HG02678 (cell line): ENCODE data around the gene TRIM39.

Source experiments
- ATAC-seq: cut with Tn5 transposase; IDR thresholded peaks from one replicate; pipeline ENCODE4 v1.9.1; 2021; ENCODE audit warnings: mild to moderate bottlenecking, moderate library complexity; ENCODE audit not compliant: unreplicated experiment

TRIM39 gene

DNA sequence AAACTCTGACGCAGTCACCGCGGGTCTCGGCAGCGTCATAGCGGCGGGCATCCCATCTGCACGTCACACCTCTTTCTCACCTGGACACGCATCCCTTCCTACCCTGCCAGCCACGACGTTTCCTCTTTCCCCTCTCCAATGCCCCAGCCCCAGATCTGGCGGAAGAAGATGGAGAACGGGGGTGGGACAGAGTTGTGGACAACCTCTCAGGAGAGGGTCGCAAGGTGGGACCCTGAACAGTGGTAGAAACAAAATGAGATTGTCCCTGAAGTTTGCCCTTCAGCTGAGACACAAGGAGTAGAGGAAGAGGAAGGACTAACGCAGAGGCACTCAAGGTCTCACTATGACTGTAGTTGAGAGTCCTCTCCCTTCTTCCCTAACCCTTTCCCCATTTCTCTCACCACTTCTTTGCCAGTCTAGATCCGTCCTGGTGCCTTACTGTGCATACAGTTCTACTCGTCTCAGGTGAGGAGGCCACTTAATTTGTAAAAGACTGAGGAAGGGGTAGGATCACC, 562 bp downstream of the TRIM39 start:
- ATAC-seq = no peak

DNA sequence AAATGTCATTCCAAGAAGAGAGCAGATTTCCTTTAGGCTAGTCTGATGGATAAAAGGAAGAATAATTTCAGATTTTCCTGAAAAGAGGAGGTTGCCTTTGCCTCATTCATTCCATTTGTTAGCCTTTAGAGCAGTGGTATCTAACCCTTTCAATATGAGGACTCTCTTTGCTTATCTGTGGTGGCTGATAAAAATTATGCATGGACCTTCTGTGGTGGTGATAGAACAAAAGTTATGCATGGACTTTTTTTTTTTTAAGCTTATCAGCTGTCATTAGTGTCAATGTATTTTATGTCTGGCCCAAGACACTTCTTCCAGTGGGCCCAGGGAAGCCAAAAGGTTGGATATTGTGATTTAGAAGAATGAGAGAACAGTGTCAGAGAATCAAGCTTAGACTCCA, 1.7 kb downstream of the TRIM39 start:
- ATAC-seq = no peak

DNA sequence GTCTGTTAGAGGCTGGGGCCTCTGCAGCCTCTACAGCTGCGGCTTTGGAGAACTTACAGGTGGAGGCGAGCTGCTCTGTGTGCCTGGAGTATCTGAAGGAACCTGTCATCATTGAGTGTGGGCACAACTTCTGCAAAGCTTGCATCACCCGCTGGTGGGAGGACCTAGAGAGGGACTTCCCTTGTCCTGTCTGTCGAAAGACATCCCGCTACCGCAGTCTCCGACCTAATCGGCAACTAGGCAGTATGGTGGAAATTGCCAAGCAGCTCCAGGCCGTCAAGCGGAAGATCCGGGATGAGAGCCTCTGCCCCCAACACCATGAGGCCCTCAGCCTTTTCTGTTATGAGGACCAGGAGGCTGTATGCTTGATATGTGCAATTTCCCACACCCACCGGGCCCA, 2.6 kb downstream of the TRIM39 start:
- no peak for ATAC-seq

DNA sequence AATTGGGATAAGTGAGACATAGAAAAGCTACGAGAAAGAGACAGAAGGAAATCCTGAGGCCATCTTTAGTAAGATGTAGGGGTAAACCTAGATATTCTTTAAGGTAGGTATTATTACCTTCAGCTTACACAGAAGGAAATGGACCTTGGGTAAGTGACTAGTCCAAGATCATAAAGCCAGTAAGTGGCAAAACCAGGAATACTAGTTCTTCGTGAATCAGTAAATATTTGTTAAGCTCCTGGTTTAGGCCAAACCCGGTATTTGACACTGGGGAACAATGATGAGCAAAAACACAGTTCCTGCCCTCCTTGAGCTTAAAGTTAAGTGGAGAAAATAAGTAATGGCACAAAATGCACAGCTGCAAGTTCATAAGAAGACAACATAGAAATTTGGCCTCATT, 5.3 kb downstream of the TRIM39 start:
- no peak for ATAC-seq

DNA sequence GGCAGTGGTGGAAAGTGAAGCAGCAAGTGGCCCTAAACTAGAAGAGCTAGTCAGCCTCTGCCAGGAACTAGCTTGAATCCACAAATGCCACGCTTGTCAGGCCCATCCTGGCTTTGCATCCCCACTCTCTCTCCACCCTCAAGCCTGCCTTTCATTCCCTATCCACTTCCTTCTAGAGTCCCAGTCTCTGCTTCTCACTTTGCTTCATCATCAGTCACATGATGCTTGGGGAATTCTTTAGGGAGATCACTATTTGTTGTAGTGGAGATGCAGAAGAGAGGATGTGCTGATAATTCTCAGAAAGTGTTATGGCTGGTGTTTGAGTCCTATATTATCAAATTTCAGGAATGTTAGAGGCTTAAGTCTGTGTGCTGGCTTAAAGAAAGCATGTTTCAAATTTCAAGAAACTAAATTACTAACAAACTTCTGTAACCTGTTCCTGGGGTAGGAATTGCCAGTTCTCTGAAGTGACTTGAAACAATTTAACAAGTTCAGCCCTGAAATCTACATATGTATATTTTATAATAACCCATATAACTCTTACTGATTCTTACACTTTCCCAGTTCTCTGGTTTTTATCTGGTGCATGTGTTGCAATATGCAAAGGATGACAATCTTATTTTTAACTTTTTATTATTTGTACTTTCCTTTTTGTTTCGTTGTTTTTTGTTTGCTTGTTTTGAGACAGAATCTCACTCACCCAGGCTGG, 7.5 kb downstream of the TRIM39 start:
- ATAC-seq = no peak

DNA sequence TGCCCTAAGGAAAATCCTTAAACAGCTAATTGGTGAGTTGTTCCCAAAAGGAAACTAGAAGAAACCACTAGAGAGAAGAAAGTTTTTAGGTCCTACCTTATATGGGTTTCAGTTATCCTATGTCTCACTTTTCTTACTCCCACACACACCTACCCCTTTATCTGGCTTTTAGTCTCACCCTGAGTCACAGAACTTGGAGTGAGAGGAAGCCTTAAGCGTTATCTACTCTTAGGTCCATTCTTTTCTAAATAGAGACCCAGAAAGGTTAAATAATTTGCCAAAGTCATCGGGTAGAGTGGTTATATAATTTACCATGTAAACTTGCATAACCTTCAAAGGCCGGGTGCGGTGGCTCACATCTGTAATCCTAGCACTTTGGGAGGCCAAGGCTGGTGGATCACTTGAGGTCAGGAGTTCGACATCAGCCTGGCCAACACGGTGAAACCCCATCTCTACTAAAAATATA, 13.9 kb downstream of the TRIM39 start:
- no peak for ATAC-seq

DNA sequence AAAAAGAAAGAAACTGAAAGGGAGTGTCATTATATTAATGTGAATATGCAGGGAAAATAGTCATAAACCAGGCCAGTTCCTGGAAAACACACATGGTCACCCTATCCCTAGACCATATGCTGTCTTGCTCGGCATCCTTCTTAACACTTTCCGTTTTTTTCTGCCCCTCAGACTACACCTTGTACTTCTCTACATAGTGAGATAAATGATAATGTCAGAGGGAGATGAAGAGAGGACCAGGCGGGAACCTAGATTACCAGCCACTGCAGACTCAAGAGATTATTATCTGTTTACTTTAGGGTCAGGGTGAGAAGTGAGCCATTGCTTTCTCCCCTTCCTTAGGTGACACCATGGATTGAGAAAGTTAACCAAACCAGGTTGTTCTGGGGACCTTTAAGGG, 14.5 kb downstream of the TRIM39 start:
- ATAC-seq = no peak

DNA sequence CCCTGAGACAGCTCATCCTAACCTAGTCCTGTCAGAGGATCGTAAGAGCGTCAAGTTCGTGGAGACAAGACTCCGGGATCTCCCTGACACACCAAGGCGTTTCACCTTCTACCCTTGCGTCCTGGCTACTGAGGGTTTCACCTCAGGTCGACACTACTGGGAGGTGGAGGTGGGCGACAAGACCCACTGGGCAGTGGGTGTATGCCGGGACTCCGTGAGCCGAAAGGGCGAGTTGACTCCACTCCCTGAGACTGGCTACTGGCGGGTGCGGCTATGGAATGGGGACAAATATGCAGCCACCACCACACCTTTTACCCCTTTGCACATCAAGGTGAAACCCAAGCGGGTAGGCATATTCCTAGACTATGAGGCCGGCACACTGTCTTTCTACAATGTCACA, 15.0 kb downstream of the TRIM39 start:
- ATAC-seq = no peak

DNA sequence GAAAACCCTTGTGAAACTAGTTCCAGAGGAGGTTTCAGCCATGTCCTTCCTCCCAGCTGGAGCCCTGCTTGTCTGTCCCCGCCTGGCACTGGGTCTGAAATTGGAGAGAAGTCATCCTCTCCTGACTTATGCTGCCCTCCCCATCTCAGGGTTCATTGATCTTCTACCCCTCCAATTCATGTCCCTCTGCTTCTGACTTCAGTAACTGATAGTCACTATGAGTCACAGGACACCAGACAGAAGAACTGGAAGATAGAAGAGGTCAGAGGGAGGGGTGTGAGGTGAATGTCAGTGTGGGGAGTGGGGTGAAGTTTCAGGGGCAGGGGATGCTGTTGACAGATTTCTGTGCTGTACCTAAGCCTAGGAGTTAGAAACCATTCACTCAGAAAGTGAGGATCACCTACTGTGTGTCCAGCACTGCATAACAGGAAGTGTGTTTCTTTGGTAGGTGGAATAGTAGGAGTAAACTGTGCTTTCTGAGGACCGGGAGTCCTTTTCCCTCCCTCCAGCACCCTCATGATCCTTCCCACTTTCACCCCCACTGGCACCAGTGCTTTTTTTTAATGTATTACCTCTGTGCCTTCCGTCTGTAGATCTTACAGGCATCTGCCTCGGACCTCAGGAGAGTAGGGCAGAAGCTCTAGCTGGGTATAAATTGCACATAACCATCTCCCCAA, 17.6 kb downstream of the TRIM39 start:
- ATAC-seq = no peak

DNA sequence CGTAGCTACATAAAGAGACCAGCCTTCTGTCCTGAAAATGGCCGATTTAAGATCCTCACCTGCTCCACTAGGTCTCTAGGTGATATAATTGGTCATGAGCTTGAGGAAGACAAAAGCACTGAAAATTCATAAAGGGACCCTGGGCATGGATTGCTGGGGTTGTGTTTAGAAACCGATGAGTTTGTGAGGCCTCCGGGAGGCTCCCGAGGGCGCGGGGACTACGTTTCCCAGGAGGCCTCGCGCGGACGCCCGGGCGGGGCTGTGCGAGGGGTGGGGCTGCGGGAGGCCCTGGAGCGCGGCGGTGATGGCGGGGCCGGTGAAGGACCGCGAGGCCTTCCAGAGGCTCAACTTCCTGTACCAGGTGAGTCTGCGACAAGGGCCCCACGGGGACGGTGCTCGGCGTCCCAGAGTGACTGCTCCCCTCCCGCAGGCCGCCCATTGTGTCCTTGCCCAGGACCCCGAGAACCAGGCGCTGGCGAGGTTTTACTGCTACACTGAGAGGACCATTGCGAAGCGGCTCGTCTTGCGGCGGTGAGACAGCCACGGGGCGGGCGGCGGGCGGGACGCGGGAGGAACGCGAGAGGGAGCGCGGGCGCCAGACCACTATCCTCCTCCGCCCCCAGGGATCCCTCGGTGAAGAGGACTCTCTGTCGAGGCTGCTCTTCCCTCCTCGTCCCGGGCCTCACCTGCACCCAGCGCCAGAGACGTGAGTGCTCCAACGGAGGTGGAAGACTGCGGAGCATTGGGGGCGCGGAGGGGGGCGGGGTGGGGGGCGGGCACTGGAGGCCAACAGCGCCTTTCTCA, 18.3 kb downstream of the TRIM39 start, which contains the start of gene RPP21:
RPP21 (plus strand) TSS at position 289 of the 804 bp plus-strand sequence; CDS start at position 305, 16 bp downstream.
- ATAC-seq = peak; percentile 96

DNA sequence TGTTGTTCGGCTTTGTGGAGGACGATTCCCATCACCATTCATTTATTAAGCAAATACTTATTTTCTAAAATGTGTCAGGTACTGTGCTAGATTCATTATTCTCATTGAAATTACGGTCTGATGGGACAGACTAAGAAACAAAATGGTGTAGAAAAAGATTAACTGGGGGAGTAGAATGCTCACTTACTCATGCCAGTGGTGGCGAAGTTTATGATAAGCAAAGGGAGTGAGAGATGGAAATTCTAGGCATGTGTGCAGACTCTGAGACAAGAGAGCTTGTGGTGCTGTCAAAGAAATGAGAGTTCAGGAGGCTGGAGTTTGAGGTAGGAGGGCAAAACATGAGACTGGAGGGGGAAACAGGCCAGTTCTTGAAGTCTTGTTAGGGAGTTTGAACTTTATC, 19.1 kb downstream of the TRIM39 start:
- no peak for ATAC-seq

DNA sequence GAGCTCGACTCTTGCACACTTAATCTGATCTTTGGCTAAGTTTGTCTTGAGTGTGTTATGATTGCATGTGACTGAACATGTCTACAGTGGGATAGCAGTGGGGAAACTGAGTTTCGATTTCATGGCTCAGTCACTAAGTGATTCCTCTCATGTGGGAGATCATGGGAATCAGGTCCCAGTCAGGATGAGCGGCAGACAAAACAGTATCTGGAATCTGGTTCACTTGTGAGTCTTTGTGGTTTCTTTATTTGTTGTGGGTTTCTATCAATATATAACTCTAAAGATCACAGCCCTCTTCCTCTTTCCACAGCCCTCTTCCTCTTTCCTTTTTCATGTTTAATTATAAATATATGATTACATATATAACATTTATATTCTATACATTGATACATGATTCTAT, 22.2 kb downstream of the TRIM39 start:
- ATAC-seq = no peak

DNA sequence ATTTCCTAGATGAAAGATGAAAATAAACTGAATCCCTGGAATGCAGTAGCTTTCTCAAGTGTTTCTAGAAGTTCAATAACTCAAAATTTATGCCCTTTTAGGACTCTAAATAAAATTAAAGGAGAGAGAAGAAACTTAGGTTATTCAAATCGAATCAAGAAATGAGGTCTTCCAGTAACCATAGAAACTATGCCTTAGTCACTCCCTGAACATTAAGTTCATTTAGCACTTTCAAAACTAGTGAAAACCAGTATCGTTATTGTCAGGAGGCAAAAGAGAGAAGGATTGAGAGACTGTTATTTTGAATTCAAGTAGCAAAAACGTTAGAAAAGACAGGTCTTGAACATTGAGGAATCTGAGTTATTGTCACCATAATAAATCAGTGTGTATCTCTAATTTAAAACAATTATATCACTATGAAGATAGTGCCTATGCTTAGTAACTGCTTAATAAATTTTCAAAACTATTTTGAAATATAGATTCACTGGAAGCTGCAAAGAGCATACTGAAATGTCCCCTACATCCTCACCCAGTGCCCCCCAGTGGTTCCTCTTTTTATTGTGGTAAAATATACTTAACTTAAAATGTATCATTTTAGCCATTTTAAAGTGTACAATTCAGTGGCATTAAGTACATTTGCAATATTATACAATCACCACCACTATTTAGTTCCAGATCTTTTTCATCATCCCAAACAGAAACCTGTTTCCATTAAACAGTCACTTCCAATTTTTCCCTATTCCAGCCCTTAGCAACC, 22.9 kb downstream of the TRIM39 start:
- no peak for ATAC-seq

DNA sequence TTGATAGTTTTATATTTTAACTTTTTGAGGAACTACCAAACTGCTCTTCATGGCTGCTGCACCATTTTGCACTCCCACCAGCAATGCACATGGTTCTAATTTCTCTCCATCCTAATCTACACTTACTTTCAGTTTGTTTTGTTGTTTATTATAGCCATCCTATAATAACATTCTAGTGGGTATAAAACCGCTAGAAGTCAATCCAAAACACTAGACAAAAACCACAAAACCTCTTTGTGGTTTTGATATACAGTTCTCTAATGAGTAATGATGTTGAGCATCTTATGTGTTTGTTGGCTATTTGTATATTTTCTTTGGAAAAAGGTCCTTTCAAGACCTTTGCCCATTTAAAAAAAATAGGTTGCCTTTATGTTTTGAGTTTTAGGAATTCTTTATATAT, 23.8 kb downstream of the TRIM39 start:
- ATAC-seq = no peak

DNA sequence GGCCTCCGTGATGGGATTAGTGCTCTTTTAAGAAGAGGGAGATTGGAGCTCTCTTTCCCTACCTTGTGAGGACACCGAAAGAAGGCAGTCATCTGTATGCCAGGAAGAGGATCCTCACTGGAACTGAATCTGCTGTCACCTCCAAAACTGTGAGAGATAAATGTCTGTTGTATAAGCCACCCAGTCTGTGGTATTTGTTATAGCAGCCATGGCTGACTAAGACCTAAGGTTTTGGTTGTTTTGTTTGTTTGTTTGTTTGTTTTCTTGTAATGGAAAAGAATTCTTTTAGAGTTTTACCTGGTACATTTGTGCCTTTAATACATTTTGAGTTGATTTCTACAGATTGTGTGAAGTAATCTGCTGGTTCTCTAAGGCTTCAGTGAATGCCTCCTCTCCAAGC, 25.8 kb downstream of the TRIM39 start:
- no peak for ATAC-seq

DNA sequence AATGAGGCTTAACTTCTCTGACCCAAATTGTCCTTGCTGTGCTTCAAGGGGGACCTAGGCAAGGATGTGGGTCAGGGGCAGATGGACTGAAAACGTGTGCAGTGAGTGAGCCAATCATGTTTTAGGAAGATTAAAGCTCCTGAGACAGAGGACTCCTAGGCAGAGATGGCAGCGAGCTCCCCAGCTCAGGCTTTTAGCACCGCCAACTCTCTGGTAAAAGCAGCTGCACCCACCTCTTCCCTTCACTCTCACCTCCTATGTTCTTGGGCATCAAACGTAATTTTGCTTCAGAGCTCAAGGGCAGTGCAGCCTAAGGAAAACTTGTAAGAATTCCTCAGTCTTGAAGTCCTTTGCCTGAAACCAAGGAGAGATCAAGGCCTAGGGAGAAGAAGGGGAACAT, 28.6 kb downstream of the TRIM39 start:
- ATAC-seq = no peak

DNA sequence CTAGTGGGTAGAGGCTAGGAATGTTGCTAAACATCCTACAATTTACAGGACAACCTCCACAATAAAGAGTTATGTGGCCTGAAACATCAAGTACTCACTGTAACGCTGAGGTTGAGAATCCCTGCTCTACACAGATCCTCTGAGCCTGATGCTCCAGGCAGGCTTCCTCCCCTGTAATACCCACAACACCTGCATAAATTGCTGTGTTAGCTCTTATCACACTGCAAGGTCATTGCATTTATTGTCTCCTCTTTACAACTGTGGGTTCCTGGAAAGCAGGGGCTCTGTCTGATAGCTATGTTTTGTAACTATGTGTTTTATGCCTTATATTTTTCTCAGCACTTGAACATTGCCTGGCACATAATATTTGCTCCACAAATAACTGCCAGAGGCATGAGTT, 29.8 kb downstream of the TRIM39 start:
- no peak for ATAC-seq

DNA sequence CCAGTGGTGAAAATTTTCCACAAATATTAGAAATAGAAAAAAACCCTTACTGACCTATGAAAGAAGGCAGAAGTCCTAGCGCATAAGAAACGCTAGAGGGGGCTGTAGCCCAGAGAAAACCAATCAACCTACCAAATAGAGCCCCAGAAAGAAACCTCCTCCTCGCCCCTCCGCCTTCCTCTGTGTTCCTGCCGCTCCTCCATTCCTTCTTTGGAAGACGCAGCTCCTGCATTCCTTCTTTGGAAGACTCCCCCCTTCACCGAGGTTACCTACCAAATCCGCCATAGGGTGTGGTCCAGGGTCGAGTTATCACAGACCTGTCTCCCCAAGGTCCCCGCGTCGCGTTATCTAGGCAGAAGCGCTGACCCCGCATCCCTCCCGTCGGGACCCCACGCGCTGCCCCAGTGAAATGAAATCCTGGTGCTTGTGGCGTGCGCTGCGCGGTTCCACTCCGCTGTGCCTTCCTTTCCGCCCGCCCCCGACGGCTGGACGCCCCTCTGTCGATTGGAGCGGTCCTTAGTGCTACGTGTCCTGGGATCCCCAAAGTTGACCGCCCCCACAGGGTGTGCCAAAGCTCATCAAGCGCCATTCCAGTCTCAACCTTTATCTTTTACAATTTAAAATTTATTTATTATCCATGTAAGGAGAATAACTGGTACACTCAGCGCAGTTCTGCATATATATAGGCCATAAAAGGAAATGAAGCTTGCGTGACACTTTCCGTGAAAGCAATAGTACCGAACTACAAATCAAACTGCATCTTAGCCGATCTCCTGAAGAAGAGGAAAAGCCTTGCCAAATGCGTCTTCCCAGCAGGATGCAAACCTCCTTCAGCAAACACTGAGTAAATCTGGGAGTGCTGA, 31.2 kb downstream of the TRIM39 start:
- no peak for ATAC-seq

DNA sequence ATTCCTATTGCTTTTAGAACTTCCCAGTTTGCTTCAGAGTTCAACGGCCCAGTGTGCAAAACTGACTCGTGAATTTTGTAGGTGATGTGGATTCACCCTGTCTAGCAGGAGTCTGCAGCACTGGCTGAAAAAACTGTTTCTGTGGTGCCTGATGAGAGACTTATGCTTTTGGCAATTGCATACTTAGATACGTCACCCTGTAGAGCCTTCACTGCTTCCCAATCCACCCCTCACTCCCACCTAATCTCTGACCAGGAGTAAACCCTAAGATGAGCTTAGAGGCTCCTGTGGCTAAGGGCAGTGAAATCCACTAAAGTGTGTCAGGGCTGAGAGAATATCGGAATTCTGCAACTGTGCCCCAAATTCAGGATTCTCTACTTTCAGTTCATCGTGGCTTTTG, 32.5 kb downstream of the TRIM39 start:
- ATAC-seq = no peak

DNA sequence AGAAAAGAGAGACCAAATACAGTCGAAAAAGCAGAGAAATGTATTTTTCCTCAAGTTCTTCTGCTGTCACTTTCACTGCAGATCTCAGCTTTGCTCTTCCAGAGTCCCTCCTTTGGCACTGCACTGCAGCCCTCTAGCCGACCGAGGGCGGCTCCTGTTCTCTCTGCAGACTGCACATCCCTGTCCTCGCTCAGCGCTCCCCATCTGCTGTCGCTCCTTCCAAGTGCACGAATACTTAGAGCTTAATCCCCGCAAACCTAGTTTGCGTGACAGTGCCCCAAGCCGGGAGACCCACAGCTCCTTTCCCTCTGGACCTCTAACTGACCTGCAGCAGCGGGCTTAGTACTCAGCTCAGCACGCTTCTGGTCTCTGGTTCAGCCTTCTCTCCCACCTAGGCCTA, 33.4 kb downstream of the TRIM39 start:
- ATAC-seq = no peak
